Prostate gland (tissue), 2 donors: Measurements from ENCODE around the gene SEMA3E.

Source experiments
- CTCF ChIP-seq, 4 experiments: fragments of 200-600 bp in 2 of 4; fragments of 450-650 bp in 2 of 4; sonication (generic) in 2 of 4; IDR thresholded peaks; 1 replicate in 3 of 4; 2 replicates in 1 of 4; pipeline ENCODE4 v1.5.1; 2016 to 2019; ENCODE audit warnings: antibody characterized with exemption in 4 of 4, mild to moderate bottlenecking in 2 of 4, moderate library complexity in 2 of 4
- POLR2A ChIP-seq: fragments of 450-650 bp; IDR thresholded peaks from one replicate; pipeline ENCODE4 v1.6.1; 2016; ENCODE audit warnings: antibody characterized with exemption, mild to moderate bottlenecking

- TF ChIP-seq POLR2A (no peak), CTCF (IDR thresholded peaks at IDR 0.05) (no peak)
Observed at GRCh38 chr7:83326223-83326622, 322.7 kb downstream of the SEMA3E start.
